GM06990 (cell line): Measurements from ENCODE around the gene MED8.

Source experiments
- DNase-seq: peaks from one replicate; pipeline ENCODE4 v3.0.0-alpha.2; 2011; ENCODE audit not compliant: insufficient read length; ENCODE audit errors: extremely low read depth
- H3K27me3 ChIP-seq: replicated peaks from 2 replicates; pipeline ENCODE4 v1.6.0; 2011; ENCODE audit warnings: low read length; ENCODE audit not compliant: control insufficient read depth, insufficient read depth
- H3K36me3 ChIP-seq: 2 replicates; pipeline ENCODE4 v1.5.1; 2011; ENCODE audit warnings: low read length; ENCODE audit not compliant: control insufficient read depth, insufficient read depth
- H3K4me3 ChIP-seq: replicated peaks from 2 replicates; pipeline ENCODE4 v1.5.1; 2011; ENCODE audit warnings: low read depth, mild to moderate bottlenecking, control low read depth, low read length
- CTCF ChIP-seq: IDR thresholded peaks from 2 replicates; pipeline ENCODE4 v1.5.1; 2011; ENCODE audit warnings: low read length, control low read depth, mild to moderate bottlenecking, inconsistent platforms; ENCODE audit not compliant: insufficient read depth, poor library complexity, severe bottlenecking

Gene MED8

GRCh38 chr1:43423672-43424550 is 34.3 kb upstream of the MED8 start:
- H3K4me3 ChIP-seq, result no peak overlapping the region
- DNase-seq, result no peak
- peaks cover 67% of the 10 kb centered on the region for H3K36me3 ChIP-seq
- no peak for TF ChIP-seq CTCF
- no peaks in the 10 kb centered on the region for H3K27me3 ChIP-seq

- no peak for DNase-seq
- H3K4me3 ChIP-seq, result no peak overlapping the region
- H3K27me3 ChIP-seq, result no peaks in the 10 kb centered on the region
- no peak for TF ChIP-seq CTCF
- H3K36me3 ChIP-seq, result peaks cover 60% of the 10 kb centered on the region
Observed at GRCh38 chr1:43422995-43423671, 33.5 kb upstream of the MED8 start.

GRCh38 chr1:43421976-43422750 is 32.6 kb upstream of the MED8 start:
- Histone ChIP-seq H3K36me3 (peaks cover 52% of the 10 kb centered on the region), H3K4me3 (no peak overlapping the region), H3K27me3 (no peaks in the 10 kb centered on the region)
- no peak for DNase-seq
- no peak for TF ChIP-seq CTCF

GRCh38 chr1:43421396-43421795 is 31.8 kb upstream of the MED8 start:
- DNase-seq, result no peak
- H3K4me3 ChIP-seq, result no peak overlapping the region
- no peaks in the 10 kb centered on the region for H3K27me3 ChIP-seq
- no peak for TF ChIP-seq CTCF
- H3K36me3 ChIP-seq, result peaks cover 51% of the 10 kb centered on the region

- Histone ChIP-seq H3K4me3 (no peak overlapping the region), H3K36me3 (peaks cover 47% of the 10 kb centered on the region), H3K27me3 (no peaks in the 10 kb centered on the region)
- TF ChIP-seq CTCF, result no peak
- no peak for DNase-seq
Observed at GRCh38 chr1:43420874-43421273, 31.3 kb upstream of the MED8 start.
